Measurements from ENCODE around the gene ZNF281. TPM values are rescaled to one million over a fixed set of nuclear protein-coding genes. Genes with fewer than 3 reads are reported as not detected.

The ZNF281 gene
- polyA plus RNA-seq, 1 donor (not counting 4 experiments of a cell fraction or from before 2014, with no cell fraction given), result 14.7 TPM

- dilution Hi-C loops (cut with MboI; ENCODE audit: extremely low pct_ligation_motif_present, low sequenced_read_pairs), result no loop called here
- no peak for TF ChIP-seq CTCF (optimal IDR thresholded peaks at IDR 0.05 in 1 of 3, IDR thresholded peaks at IDR 0.05 in 1 of 3, conservative IDR thresholded peaks at IDR 0.05 in 1 of 3; ENCODE audit: extremely low read depth in 1 of 3, insufficient read depth in 2 of 3, low read length in 3 of 3)
- no peak for TF ChIP-seq EZH2 (IDR thresholded peaks at IDR 0.05; ENCODE audit: low read length)
- H3K4me3 ChIP-seq (ENCODE audit: control insufficient read depth in 2 of 3, extremely low read depth in 1 of 3, insufficient read depth in 2 of 3, low read depth in 1 of 3, low read length in 3 of 3), result no peak overlapping the region
- DNase-seq (ENCODE audit: low read depth, low spot score), result no peak
- H3K27me3 ChIP-seq (ENCODE audit: control insufficient read depth, extremely low read depth, insufficient read depth, low read length), result no peaks in the 10 kb centered on the region
- peaks cover 60% of the 10 kb centered on the region for H3K79me2 ChIP-seq (ENCODE audit: control insufficient read depth, insufficient read depth, low read length)
- H3K4me1 ChIP-seq (ENCODE audit: control insufficient read depth, extremely low read depth, insufficient read depth, low read length), result peaks cover 32% of the 10 kb centered on the region
- no peak overlapping the region for H3K9ac ChIP-seq (ENCODE audit: control insufficient read depth, extremely low read depth, insufficient read depth, low read length)
- H3K36me3 ChIP-seq (ENCODE audit: control insufficient read depth in 2 of 2, extremely low read depth in 1 of 2, insufficient read depth in 2 of 2, low read length in 2 of 2), result peaks cover 9 to 10% of the 10 kb centered on the region in 2 experiments
- no peaks in the 10 kb centered on the region for H3K9me1 ChIP-seq (ENCODE audit: control insufficient read depth, extremely low read depth, insufficient read depth, low read length)
- FAIRE-seq, result no peak
- H2AFZ ChIP-seq (ENCODE audit: control insufficient read depth, low read length), result no peak overlapping the region
- H3K27ac ChIP-seq (ENCODE audit: control insufficient read depth, insufficient read depth, low read length), result no peak overlapping the region
- no peaks in the 10 kb centered on the region for H3K9me3 ChIP-seq (ENCODE audit: control insufficient read depth, low read depth, low read length)
- H3K4me2 ChIP-seq (ENCODE audit: control insufficient read depth, extremely low read depth, insufficient read depth, low read depth, low read length), result peak overlapping the region; percentile 36
- H4K20me1 ChIP-seq (ENCODE audit: control insufficient read depth, extremely low read depth, insufficient read depth, low read length), result no peaks in the 10 kb centered on the region
These were observed 4.6 kb downstream of the ZNF281 start for GRCh38 chr1:200405264-200405663.

GRCh38 chr1:200401708-200402107 is 8.1 kb downstream of the ZNF281 start:
- Histone ChIP-seq H4K20me1 (ENCODE audit: control insufficient read depth, extremely low read depth, insufficient read depth, low read length) (no peaks in the 10 kb centered on the region), H3K27me3 (ENCODE audit: control insufficient read depth, extremely low read depth, insufficient read depth, low read length) (no peaks in the 10 kb centered on the region), H3K36me3 (ENCODE audit: control insufficient read depth in 2 of 2, extremely low read depth in 1 of 2, insufficient read depth in 2 of 2, low read length in 2 of 2) (peaks cover 0 to 4% of the 10 kb centered on the region in 2 experiments), H3K9me3 (ENCODE audit: control insufficient read depth, low read depth, low read length) (no peaks in the 10 kb centered on the region), H3K4me1 (ENCODE audit: control insufficient read depth, extremely low read depth, insufficient read depth, low read length) (peaks cover 10% of the 10 kb centered on the region), H3K9me1 (ENCODE audit: control insufficient read depth, extremely low read depth, insufficient read depth, low read length) (no peaks in the 10 kb centered on the region), H3K27ac (ENCODE audit: control insufficient read depth, insufficient read depth, low read length) (no peak overlapping the region), H3K4me2 (ENCODE audit: control insufficient read depth, extremely low read depth, insufficient read depth, low read depth, low read length) (no peak overlapping the region), H3K79me2 (ENCODE audit: control insufficient read depth, insufficient read depth, low read length) (peaks cover 30% of the 10 kb centered on the region), H2AFZ (ENCODE audit: control insufficient read depth, low read length) (no peak overlapping the region), H3K4me3 (ENCODE audit: control insufficient read depth in 2 of 3, extremely low read depth in 1 of 3, insufficient read depth in 2 of 3, low read depth in 1 of 3, low read length in 3 of 3) (no peak overlapping the region), H3K9ac (ENCODE audit: control insufficient read depth, extremely low read depth, insufficient read depth, low read length) (no peak overlapping the region)
- TF ChIP-seq CTCF (optimal IDR thresholded peaks at IDR 0.05 in 1 of 3, IDR thresholded peaks at IDR 0.05 in 1 of 3, conservative IDR thresholded peaks at IDR 0.05 in 1 of 3; ENCODE audit: extremely low read depth in 1 of 3, insufficient read depth in 2 of 3, low read length in 3 of 3) (no peak), EZH2 (IDR thresholded peaks at IDR 0.05; ENCODE audit: low read length) (no peak)
- dilution Hi-C loops (cut with MboI; ENCODE audit: extremely low pct_ligation_motif_present, low sequenced_read_pairs), result no loop called here
- FAIRE-seq (no peak), DNase-seq (ENCODE audit: low read depth, low spot score) (no peak)
